SK-N-SH (cell line): ENCODE data around the gene SLC34A1. TPM values are rescaled to one million over a fixed set of nuclear protein-coding genes. Genes with fewer than 3 reads are reported as not detected.

ENCODE experiments used
- CTCF ChIA-PET: fragments of 300-600, 350-600 bp; formaldehyde crosslinking; extraction: SDS; loops from one replicate; lab custom pipeline; 2021; lab: Yijun Ruan, JAX
- POLR2A ChIA-PET: fragments of 350-600 bp; sonication (Branson Sonifier 250); formaldehyde crosslinking; extraction: SDS; loops from one replicate; lab custom pipeline; 2020; ENCODE audit warnings: antibody characterized with exemption, inconsistent platforms; lab: Yijun Ruan, JAX
- DNase-seq: peaks from one replicate; pipeline ENCODE4 v3.0.0; 2012
- H2AFZ ChIP-seq: fragments of 200-600 bp; sonication (generic); 2 replicates; pipeline ENCODE4 v1.8.1; 2016; ENCODE audit warnings: antibody characterized with exemption, mild to moderate bottlenecking, low read depth
- H3F3A ChIP-seq: fragments of 200-600 bp; sonication (generic); replicated peaks from 2 replicates; pipeline ENCODE3; 2016; ENCODE audit warnings: antibody characterized with exemption, mild to moderate bottlenecking; ENCODE audit not compliant: insufficient read depth
- H3K27ac ChIP-seq, 2 experiments: fragments of 200-500 bp in 1 of 2; fragments of 200-600 bp in 1 of 2; sonication (Bioruptor generic) in 1 of 2; sonication (generic), shearing (Covaris generic) in 1 of 2; 2 replicates each; pipeline versions ENCODE4 v1.5.1 to v1.6.1; 2014 to 2016; ENCODE audit warnings: low read depth in 2 of 2, inconsistent platforms in 1 of 2, low read length in 1 of 2, mild to moderate bottlenecking in 1 of 2, mixed read lengths in 1 of 2
- H3K27me3 ChIP-seq: fragments of 200-600 bp; sonication (generic), shearing (Covaris generic); 2 replicates; pipeline ENCODE4 v1.6.1; 2016; ENCODE audit warnings: mixed run types; ENCODE audit not compliant: insufficient read depth
- H3K36me3 ChIP-seq, 2 experiments: fragments of 200-500 bp in 1 of 2; fragments of 200-600 bp in 1 of 2; sonication (Bioruptor generic) in 1 of 2; sonication (generic) in 1 of 2; replicated peaks in 1 of 2; 2 replicates each; pipeline versions ENCODE3 to v1.5.1; 2014 to 2016; ENCODE audit warnings: low read length in 1 of 2, mild to moderate bottlenecking in 1 of 2; ENCODE audit not compliant: insufficient read depth in 2 of 2, control insufficient read depth in 1 of 2
- H3K4me1 ChIP-seq, 2 experiments: fragments of 200-500 bp in 1 of 2; fragments of 200-600 bp in 1 of 2; sonication (Bioruptor generic) in 1 of 2; sonication (generic), shearing (Covaris generic) in 1 of 2; 2 replicates each; pipeline versions ENCODE4 v1.5.1 to v1.6.1; 2014 to 2016; ENCODE audit warnings: low read depth in 1 of 2, low read length in 1 of 2, mixed run types in 1 of 2; ENCODE audit not compliant: insufficient read depth in 2 of 2, control insufficient read depth in 1 of 2
- H3K4me2 ChIP-seq: fragments of 200-600 bp; sonication (generic), shearing (Covaris generic); 2 replicates; pipeline ENCODE4 v1.6.1; 2017; ENCODE audit warnings: mixed run types
- H3K4me3 ChIP-seq, 2 experiments: fragments of 200-500 bp in 1 of 2; fragments of 200-600 bp in 1 of 2; sonication (Bioruptor generic) in 1 of 2; sonication (generic), shearing (Covaris generic) in 1 of 2; 2 replicates each; pipeline versions ENCODE4 v1.5.1 to v1.8.1; 2014 to 2016; ENCODE audit warnings: low read depth in 2 of 2, inconsistent platforms in 1 of 2, low read length in 1 of 2, mild to moderate bottlenecking in 1 of 2, mixed read lengths in 1 of 2, moderate library complexity in 1 of 2
- H3K79me2 ChIP-seq: fragments of 200-600 bp; sonication (generic); 2 replicates; pipeline ENCODE4 v1.8.1; 2017; ENCODE audit warnings: mild to moderate bottlenecking; ENCODE audit not compliant: insufficient read depth
- H3K9ac ChIP-seq: fragments of 200-600 bp; sonication (generic); 2 replicates; pipeline ENCODE4 v1.6.1; 2017; ENCODE audit warnings: mixed run types
- H3K9me2 ChIP-seq: fragments of 200-600 bp; sonication (generic); 2 replicates; pipeline ENCODE4 v1.6.1; 2017; ENCODE audit warnings: mixed run types
- H3K9me3 ChIP-seq: fragments of 200-600 bp; sonication (generic); 2 replicates; pipeline ENCODE4 v1.6.1; 2017; ENCODE audit warnings: mixed run types, mild to moderate bottlenecking, moderate library complexity
- H4K20me1 ChIP-seq: fragments of 200-600 bp; sonication (generic); 2 replicates; pipeline ENCODE4 v1.6.1; 2017; ENCODE audit warnings: mild to moderate bottlenecking, mixed run types; ENCODE audit not compliant: insufficient read depth
- CTCF ChIP-seq: fragments of 200-600 bp; sonication (generic); IDR thresholded peaks from 2 replicates; pipeline ENCODE4 v1.6.1; 2017; ENCODE audit warnings: antibody characterized with exemption, mild to moderate bottlenecking, moderate library complexity
- ELF1 ChIP-seq: IDR thresholded peaks from 2 replicates; pipeline ENCODE4 v1.4.0; 2012
- EP300 ChIP-seq, 2 experiments: IDR thresholded peaks; 2 replicates each; pipeline versions ENCODE4 v1.4.0 to v1.6.1; 2012; ENCODE audit warnings: borderline replicate concordance in 1 of 2, low read depth in 1 of 2, low read length in 1 of 2
- FOSL2 ChIP-seq: IDR thresholded peaks from 2 replicates; pipeline ENCODE4 v1.4.0; 2012; ENCODE audit warnings: low read depth, mild to moderate bottlenecking, moderate library complexity, borderline replicate concordance
- FOXJ3 ChIP-seq: sonication (generic); formaldehyde crosslinking; IDR thresholded peaks from 2 replicates; pipeline ENCODE4 v1.5.1; 2020; ENCODE audit warnings: mild to moderate bottlenecking, missing genetic modification reagents
- FOXM1 ChIP-seq: IDR thresholded peaks from 2 replicates; pipeline ENCODE4 v1.4.0; 2012; ENCODE audit warnings: low read depth, mild to moderate bottlenecking
- GATA2 ChIP-seq: sonication (generic); formaldehyde crosslinking; IDR thresholded peaks from 2 replicates; pipeline ENCODE4 v1.5.0; 2020; ENCODE audit warnings: mild to moderate bottlenecking, missing genetic modification reagents
- MEF2A ChIP-seq: IDR thresholded peaks from 2 replicates; pipeline ENCODE4 v1.4.0; 2012; ENCODE audit warnings: low read depth, borderline replicate concordance
- NFIC ChIP-seq: IDR thresholded peaks from 2 replicates; pipeline ENCODE4 v1.4.0; 2012; ENCODE audit warnings: borderline replicate concordance
- RAD21 ChIP-seq: IDR thresholded peaks from 2 replicates; pipeline ENCODE4 v1.6.1; 2012; ENCODE audit warnings: mild to moderate bottlenecking, low read length
- SMC3 ChIP-seq: IDR thresholded peaks from 2 replicates; pipeline ENCODE4 v1.6.1; 2012; ENCODE audit warnings: low read depth, low read length, improper control_type of control experiment
- TCF12 ChIP-seq: IDR thresholded peaks from 2 replicates; pipeline ENCODE4 v1.4.0; 2012
- TEAD4 ChIP-seq: IDR thresholded peaks from 2 replicates; pipeline ENCODE4 v1.4.0; 2012; ENCODE audit warnings: mild to moderate bottlenecking, borderline replicate concordance; ENCODE audit not compliant: insufficient read depth
- USF1 ChIP-seq: IDR thresholded peaks from 2 replicates; pipeline ENCODE4 v1.4.0; 2012; ENCODE audit warnings: low read depth, borderline replicate concordance
- WGBS: methylation state at CpG from one replicate; pipeline ENCODE4 v1.1.6; 2017; ENCODE audit warnings: low lambda C conversion rate; 5-methylcytosine and 5-hydroxymethylcytosine counted together
- polyA plus RNA-seq, 3 experiments: library from polyadenylated mRNA; depleted of rRNA; stranded (reverse); fragments of >200 nt; gene quantifications; 2 replicates each; pipeline ENCODE4 v1.2.3, GENCODE V29; 2012
- TF ChIP-seq, protein P1 (sequence below): IDR thresholded peaks from 2 replicates; pipeline ENCODE4 v1.4.0; 2012; ENCODE audit warnings: low read depth
- TF ChIP-seq, protein P2 (sequence below): fragments of 150-350 bp; IDR thresholded peaks from 2 replicates; pipeline ENCODE4 v1.6.1; 2016; ENCODE audit warnings: mild to moderate bottlenecking, low read depth, low read length
- TF ChIP-seq, protein P3 (sequence below): IDR thresholded peaks from 2 replicates; pipeline ENCODE4 v1.6.1; 2012; ENCODE audit warnings: mild to moderate bottlenecking, low read depth, low read length, moderate library complexity
- TF ChIP-seq, protein P4 (sequence below): fragments of 150-350 bp; IDR thresholded peaks from 2 replicates; pipeline ENCODE4 v1.6.1; 2017; ENCODE audit warnings: antibody characterized with exemption, low read length, low read depth, borderline replicate concordance

SLC34A1 gene
- polyA plus RNA-seq, 1 of the 3 experiments (the other 2 are of a cell fraction) = 0.03 TPM

- Histone ChIP-seq H3K4me3 (no peak overlapping the region), H3K36me3 (peaks cover 12 to 54% of the 10 kb centered on the region in 2 experiments), H3K4me2 (no peak overlapping the region), H3K9me2 (no peaks in the 10 kb centered on the region), H3K9me3 (no peaks in the 10 kb centered on the region), H3K9ac (no peak overlapping the region), H3K27ac (no peak overlapping the region), H3K27me3 (no peaks in the 10 kb centered on the region), H3F3A (peaks cover 10% of the 10 kb centered on the region), H2AFZ (no peak overlapping the region), H3K79me2 (no peaks in the 10 kb centered on the region), H4K20me1 (no peaks in the 10 kb centered on the region), H3K4me1 (peaks cover 0 to 2% of the 10 kb centered on the region in 2 experiments; a peak in 1 of 4 replicates)
- 96% methylated on average over 13 of the region's 20 CpGs for WGBS
- DNase-seq = no peak
- CTCF ChIA-PET = interaction anchor here (2.8 to 3.8 kb wide), 2 partner anchors 31 kb away, joined by 15 to 21 read pairs; no protein-coding TSS in a partner anchor
- POLR2A ChIA-PET = no interaction called here
- TF ChIP-seq, protein P1, sequence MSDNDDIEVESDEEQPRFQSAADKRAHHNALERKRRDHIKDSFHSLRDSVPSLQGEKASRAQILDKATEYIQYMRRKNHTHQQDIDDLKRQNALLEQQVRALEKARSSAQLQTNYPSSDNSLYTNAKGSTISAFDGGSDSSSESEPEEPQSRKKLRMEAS = no peak
- TF ChIP-seq NFIC = no peak
- TF ChIP-seq MEF2A = no peak
- TF ChIP-seq TCF12 = no peak
- TF ChIP-seq FOXM1 = no peak
- no peak for TF ChIP-seq CTCF
- TF ChIP-seq ELF1 = no peak
- no peak for TF ChIP-seq TEAD4
- TF ChIP-seq, protein P2, sequence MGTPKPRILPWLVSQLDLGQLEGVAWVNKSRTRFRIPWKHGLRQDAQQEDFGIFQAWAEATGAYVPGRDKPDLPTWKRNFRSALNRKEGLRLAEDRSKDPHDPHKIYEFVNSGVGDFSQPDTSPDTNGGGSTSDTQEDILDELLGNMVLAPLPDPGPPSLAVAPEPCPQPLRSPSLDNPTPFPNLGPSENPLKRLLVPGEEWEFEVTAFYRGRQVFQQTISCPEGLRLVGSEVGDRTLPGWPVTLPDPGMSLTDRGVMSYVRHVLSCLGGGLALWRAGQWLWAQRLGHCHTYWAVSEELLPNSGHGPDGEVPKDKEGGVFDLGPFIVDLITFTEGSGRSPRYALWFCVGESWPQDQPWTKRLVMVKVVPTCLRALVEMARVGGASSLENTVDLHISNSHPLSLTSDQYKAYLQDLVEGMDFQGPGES = no peak
- no peak for TF ChIP-seq FOXJ3
- TF ChIP-seq EP300 (IDR thresholded peaks at IDR 0.05; ENCODE audit: borderline replicate concordance in 1 of 2, low read depth in 1 of 2, low read length in 1 of 2) = no peak
- no peak for TF ChIP-seq GATA2 (CRISPR knock-in tag)
- TF ChIP-seq, protein P3, sequence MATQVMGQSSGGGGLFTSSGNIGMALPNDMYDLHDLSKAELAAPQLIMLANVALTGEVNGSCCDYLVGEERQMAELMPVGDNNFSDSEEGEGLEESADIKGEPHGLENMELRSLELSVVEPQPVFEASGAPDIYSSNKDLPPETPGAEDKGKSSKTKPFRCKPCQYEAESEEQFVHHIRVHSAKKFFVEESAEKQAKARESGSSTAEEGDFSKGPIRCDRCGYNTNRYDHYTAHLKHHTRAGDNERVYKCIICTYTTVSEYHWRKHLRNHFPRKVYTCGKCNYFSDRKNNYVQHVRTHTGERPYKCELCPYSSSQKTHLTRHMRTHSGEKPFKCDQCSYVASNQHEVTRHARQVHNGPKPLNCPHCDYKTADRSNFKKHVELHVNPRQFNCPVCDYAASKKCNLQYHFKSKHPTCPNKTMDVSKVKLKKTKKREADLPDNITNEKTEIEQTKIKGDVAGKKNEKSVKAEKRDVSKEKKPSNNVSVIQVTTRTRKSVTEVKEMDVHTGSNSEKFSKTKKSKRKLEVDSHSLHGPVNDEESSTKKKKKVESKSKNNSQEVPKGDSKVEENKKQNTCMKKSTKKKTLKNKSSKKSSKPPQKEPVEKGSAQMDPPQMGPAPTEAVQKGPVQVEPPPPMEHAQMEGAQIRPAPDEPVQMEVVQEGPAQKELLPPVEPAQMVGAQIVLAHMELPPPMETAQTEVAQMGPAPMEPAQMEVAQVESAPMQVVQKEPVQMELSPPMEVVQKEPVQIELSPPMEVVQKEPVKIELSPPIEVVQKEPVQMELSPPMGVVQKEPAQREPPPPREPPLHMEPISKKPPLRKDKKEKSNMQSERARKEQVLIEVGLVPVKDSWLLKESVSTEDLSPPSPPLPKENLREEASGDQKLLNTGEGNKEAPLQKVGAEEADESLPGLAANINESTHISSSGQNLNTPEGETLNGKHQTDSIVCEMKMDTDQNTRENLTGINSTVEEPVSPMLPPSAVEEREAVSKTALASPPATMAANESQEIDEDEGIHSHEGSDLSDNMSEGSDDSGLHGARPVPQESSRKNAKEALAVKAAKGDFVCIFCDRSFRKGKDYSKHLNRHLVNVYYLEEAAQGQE = no peak
- TF ChIP-seq USF1 = no peak
- TF ChIP-seq FOSL2 = no peak
- no peak for TF ChIP-seq RAD21
- TF ChIP-seq, protein P4, sequence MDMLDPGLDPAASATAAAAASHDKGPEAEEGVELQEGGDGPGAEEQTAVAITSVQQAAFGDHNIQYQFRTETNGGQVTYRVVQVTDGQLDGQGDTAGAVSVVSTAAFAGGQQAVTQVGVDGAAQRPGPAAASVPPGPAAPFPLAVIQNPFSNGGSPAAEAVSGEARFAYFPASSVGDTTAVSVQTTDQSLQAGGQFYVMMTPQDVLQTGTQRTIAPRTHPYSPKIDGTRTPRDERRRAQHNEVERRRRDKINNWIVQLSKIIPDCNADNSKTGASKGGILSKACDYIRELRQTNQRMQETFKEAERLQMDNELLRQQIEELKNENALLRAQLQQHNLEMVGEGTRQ = no peak
- TF ChIP-seq SMC3 = no peak
Observed at GRCh38 chr5:177434942-177435738, 50.9 kb downstream of the SLC34A1 start.
